OCI-LY1 (cell line): ENCODE measurements around the gene ARHGDIB.

ENCODE experiments used
- EZH2 ChIP-seq: fragments of 200-600 bp; sonication (generic), shearing (Covaris generic); IDR thresholded peaks from 2 replicates; pipeline ENCODE4 v1.8.0; 2017; ENCODE audit warnings: borderline replicate concordance, mixed run types, mild to moderate bottlenecking, antibody characterized with exemption, low read length, moderate library complexity, mixed read lengths
- TF ChIP-seq, protein P1 (sequence below): fragments of 200-600 bp; sonication (generic), shearing (Covaris generic); IDR thresholded peaks from 2 replicates; pipeline ENCODE4 v1.5.1; 2017; ENCODE audit warnings: mild to moderate bottlenecking, antibody characterized with exemption, low read length, moderate library complexity, mixed read lengths

DNA sequence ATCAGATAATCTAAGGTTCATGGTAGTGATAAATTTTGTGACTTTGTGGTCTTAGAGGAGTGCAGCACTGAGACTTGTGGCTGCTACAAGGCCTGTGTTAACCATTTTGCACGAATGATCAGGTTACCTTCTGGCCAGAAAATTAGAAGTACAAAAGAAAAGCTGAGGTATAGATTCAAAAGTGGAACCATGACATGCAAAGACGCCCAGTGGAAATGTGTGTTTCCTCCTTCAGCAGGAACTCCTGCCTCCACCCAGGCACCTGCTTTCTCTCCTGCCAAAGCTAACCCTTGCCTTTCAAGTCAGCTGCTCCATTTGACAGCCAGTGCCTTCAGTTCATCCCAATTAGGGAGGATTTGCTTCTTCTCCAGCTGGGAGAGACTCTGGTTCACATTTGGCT lies 21.6 kb upstream of the ARHGDIB start:
- TF ChIP-seq, protein P1, sequence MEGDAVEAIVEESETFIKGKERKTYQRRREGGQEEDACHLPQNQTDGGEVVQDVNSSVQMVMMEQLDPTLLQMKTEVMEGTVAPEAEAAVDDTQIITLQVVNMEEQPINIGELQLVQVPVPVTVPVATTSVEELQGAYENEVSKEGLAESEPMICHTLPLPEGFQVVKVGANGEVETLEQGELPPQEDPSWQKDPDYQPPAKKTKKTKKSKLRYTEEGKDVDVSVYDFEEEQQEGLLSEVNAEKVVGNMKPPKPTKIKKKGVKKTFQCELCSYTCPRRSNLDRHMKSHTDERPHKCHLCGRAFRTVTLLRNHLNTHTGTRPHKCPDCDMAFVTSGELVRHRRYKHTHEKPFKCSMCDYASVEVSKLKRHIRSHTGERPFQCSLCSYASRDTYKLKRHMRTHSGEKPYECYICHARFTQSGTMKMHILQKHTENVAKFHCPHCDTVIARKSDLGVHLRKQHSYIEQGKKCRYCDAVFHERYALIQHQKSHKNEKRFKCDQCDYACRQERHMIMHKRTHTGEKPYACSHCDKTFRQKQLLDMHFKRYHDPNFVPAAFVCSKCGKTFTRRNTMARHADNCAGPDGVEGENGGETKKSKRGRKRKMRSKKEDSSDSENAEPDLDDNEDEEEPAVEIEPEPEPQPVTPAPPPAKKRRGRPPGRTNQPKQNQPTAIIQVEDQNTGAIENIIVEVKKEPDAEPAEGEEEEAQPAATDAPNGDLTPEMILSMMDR, result no peak
- TF ChIP-seq EZH2, result no peak
